KOPT-K1 (cell line): ENCODE data around the gene MIDN.

Source experiments
- H3K27ac ChIP-seq: fragments of 200-600 bp; sonication (generic); 2 replicates; pipeline ENCODE4 v1.5.1; 2016; ENCODE audit warnings: antibody characterized with exemption, mild to moderate bottlenecking, low read depth, low read length; ENCODE audit not compliant: poor library complexity, severe bottlenecking
- H3K36me3 ChIP-seq: fragments of 200-600 bp; sonication (generic); 2 replicates; pipeline ENCODE4 v1.5.1; 2017; ENCODE audit warnings: antibody characterized with exemption, mild to moderate bottlenecking, low read length, moderate library complexity; ENCODE audit not compliant: insufficient read depth
- H3K9me3 ChIP-seq: fragments of 200-600 bp; sonication (generic); 2 replicates; pipeline ENCODE4 v1.5.1; 2017; ENCODE audit warnings: antibody characterized with exemption, low read length, mild to moderate bottlenecking; ENCODE audit not compliant: insufficient read depth, poor library complexity, severe bottlenecking

MIDN gene

DNA sequence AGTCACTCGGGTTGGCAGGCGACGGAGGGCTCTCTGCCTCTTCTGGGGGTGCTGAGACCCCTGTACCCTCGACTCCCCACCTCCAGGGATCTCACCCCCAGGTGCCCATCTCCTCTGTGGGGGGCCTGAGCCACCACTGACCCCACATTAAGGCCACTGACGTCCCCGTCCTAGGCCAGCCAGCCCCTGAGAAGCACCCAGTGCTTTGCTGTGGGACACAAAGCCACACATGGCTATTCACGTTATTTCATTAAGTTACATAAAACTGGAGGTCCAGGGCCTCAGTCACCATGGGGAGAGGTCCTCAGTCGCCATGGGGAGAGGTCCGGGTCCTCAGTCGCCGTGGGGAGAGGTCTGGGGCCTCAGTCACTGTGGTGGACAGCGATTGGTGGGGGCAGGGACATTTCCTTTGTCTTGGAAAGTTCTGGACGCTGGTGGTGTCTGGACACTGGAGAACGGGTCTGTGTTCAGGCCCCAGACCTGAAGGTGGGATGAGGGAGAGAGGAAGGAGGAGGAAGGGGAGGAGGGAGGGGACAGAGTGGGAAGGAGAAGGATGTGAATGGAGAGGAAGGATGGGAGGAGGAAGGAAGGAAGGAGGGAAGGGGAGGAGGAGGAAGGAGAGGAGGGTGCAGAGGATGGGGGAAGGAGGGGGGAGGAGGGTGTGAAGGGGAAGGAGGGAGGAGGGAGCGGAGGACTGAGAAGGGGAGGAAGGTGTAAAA lies 33.3 kb downstream of the MIDN start:
- H3K36me3 ChIP-seq = peaks cover 36% of the 10 kb centered on the region
- H3K9me3 ChIP-seq = no peaks in the 10 kb centered on the region
- H3K27ac ChIP-seq = no peak overlapping the region

DNA sequence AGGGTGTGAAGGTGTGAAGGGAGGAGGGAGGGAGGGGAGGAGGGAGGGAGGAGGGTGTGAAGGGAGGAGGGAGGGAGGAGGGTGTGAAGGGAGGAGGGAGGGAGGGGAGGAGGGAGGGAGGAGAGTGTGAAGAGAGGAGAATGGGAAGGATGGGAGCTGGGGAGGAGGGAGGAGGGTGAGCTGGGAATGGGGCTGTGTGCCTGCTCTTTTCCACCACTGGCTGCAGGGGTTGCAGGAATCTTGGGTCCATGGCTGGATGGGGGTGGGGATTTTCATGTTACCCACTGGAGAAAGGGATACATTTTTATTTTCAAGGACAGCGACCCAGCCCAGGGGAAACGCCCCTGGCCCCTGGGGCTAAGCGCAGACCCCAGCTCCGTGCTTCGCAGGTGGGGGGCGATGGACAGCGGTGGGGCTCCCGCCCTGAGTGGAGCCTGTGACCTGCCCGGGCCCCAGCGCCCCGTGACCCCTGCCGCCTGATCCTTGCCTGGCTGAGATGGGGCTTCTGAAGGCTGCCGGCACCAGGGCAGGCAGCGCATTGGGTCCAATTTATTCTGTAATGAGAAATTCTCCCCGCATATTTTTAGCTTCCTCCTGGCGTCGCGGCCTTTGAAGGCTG lies 34.3 kb downstream of the MIDN start:
- Histone ChIP-seq H3K27ac (no peak overlapping the region), H3K9me3 (no peaks in the 10 kb centered on the region), H3K36me3 (peaks cover 27% of the 10 kb centered on the region)

DNA sequence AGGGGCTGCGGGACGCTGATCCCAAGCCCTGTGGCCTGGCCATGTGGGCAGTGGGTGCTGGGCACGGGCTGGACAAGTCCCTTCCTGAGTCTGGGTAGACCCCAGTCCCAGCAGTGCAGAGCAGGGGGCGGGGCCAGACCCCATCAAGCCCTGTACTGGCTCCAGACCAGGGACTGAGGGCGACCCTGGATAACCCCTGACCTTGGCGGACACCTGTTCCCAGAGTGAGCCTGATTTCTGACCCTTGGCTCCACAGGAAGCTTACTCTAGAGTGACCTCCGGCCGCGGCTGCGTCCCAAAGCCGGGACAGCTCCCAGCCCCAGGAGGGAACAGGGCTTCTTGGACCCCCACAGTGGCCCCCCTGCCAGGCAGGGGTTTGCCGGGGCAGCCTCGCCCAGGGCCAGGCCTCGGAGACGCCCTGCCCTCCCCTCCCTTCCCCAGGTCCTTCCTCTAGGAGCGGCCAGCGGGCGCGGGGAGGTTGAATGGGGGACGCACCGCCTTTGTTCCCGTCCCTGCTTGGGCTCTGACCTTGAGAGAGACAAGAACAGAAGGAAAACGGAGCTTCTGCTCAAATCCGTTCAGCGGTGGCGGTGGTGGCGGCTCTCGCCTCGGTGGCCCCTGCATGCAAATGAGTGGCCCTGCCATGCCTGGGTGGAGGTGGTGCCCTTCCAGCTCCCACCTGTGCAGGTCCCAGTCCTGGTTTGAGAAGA lies 35.0 kb downstream of the MIDN start:
- no peak overlapping the region for H3K27ac ChIP-seq
- no peaks in the 10 kb centered on the region for H3K9me3 ChIP-seq
- peaks cover 20% of the 10 kb centered on the region for H3K36me3 ChIP-seq

DNA sequence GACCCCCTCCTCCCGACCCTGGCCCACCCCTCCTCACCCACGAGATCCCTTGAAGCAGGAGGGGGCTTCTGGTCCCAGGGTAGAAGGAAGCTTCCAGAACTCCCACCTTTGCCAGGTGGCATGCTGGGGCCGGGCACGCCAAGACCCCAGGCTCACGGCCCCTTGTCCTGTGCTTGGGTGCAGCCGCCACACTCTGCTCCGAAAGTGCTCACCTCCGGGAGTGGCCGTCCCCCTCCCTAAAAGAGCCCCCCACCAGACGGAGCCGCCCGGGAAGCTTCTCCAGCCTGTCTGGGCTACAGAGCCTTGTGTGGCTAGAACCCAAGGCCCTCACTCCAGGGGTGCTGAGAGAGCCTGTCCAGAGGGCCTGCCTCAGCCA lies 35.5 kb downstream of the MIDN start:
- Histone ChIP-seq H3K36me3 (peaks cover 15% of the 10 kb centered on the region), H3K27ac (no peak overlapping the region), H3K9me3 (no peaks in the 10 kb centered on the region)

DNA sequence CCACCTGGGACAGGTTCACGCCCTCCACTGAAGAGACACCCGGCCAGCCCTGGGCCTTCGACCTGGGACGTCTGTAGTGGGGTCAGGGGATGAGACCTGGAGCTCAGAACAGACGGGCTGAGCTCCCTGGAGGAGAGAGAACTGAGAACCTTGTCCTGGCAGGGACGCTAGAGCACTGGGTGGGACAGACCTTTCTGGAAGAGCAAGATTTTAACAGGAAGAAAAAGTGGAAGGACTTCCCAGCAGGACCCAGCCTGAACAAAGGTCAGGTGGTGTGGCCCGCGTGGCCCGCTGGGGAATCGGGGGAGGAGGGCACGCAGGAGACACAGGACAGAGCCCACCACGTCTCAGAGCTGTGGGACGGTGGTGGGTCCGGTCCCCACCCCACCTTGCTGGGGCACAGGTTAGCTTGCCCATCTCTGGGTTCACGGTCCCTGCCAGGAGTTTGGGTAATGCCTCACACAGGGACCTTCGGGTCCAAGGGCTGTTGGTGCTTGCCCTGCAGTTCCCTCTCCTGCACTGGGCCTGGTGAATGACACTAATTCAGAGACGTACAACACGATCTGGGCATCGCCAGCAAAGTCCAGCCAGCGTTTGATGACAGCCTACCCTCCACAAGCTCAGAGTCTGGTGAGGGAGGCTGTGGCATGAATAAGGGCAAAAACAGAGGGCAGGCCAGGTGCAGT lies 36.1 kb downstream of the MIDN start:
- Histone ChIP-seq H3K27ac (no peak overlapping the region), H3K36me3 (peaks cover 10% of the 10 kb centered on the region), H3K9me3 (no peaks in the 10 kb centered on the region)

DNA sequence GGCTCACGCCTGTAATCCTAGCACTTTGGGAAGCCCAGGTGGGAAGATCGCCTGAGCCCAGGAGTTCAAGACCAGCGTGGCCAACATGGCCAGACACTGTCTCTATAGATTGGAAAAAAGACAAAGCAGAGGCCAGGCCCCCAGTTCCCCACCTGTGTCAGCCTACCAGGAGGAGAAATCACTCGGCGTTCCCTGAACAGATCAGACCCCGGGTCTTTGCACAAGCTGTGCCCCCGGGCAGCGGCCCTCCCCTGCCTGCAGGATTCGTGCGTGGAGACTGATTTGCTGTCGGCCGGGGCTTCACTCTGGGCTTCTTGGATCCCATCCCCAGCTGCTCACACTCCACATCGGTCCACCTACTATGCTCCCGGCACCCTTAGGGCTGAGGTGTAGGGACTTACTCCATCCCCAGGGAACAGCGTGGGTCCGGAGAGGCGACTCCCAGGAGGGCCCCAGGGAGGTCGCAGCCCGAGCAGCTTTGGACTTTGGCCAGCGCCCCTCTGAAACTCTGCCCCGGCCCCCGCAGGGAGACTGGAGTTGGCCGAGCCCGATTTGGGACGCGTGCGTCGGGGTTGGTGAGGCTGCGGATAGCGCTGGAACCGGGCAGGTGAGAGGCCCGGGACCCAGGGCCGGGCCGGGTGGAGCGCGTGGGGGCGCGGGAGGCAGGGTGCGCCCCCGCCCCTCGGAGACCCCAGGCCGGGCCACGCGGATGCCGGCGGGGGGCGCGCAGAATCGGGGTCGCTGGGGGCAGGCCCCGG lies 36.8 kb downstream of the MIDN start:
- no peak overlapping the region for H3K27ac ChIP-seq
- no peaks in the 10 kb centered on the region for H3K9me3 ChIP-seq
- 0 out of 2 replicates have a peak, but pooled peaks cover 4% of the 10 kb centered on the region for H3K36me3 ChIP-seq

DNA sequence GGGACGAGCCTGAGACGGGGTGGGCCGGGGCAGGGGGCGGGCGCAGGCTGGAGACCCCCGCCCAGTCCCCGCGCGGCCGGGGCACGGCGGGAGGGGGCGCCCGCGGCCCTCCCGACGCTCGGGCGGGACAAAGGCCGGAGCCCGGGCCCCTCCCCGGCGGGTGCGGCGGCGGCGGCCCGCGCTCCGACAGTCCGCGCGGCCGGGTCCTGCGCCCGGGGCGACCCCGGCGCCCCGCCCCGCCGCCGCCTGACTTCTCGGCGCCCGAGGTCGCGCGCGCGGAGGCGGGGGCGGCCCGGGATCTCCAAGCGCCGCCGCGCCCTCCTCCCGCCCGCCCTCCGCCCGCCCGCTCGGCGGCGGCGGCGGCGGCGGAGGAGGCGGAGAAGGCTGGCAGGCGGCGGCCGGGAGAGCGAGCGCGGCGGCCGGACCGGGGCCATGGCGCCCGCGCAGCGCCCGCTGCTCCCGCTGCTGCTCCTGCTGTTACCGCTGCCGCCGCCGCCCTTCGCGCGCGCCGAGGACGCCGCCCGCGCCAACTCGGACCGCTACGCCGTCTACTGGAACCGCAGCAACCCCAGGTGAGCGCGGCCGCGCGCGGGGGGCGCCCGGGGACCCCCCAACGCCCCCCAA lies 37.5 kb downstream of the MIDN start, which contains the start of gene EFNA2:
EFNA2 (plus strand) TSS at position 137 of the 624 bp plus-strand sequence; CDS start at position 433, 296 bp downstream.
- no peak within 1 kb of the TSS for H3K27ac ChIP-seq
- no peaks in the 10 kb centered on the region for H3K9me3 ChIP-seq
- H3K36me3 ChIP-seq = no peaks in the 10 kb centered on the region

DNA sequence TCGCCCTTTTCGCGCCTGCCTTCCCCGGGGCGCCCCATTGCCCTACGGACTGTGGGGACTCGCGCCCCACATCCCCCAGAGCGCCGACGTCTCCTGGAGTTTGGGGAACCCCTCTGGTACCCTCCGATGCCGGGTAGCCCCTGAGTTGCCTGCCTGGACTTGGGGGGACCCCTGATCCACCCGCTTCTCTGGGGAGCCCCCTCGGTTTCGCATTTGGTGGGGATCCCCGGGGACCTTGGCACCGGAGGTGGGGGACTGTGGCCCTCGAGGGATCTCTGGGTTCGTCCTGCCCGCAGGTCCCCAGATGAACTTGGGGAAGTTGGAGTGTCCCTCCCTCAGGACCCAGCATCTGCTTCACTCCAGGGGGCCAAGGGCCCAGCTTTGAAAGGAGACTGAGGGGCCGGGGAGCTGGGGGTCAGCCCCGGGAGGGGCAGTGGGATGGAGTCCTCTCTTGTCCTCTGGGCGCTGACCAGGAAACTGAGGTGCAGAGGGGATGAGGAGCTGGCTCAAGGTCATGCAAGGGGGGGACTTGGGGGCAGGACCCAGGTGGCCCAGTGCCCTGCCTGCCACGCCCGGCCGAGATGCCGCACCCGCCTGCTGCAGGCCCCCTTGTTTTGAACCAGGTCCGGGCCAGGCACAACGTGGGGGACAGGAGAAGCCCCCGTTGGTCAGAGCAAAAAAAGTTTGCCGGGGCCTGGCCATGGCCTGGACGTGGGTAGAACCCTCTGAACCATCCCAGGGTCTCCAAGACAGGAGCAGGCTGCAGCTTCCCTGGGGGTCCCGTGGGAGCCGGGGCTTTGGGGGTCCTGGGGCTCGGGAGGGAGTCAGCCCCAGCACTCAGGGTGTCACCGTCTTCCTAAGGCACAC lies 38.3 kb downstream of the MIDN start:
- H3K27ac ChIP-seq = no peak overlapping the region
- H3K9me3 ChIP-seq = no peaks in the 10 kb centered on the region
- no peaks in the 10 kb centered on the region for H3K36me3 ChIP-seq

DNA sequence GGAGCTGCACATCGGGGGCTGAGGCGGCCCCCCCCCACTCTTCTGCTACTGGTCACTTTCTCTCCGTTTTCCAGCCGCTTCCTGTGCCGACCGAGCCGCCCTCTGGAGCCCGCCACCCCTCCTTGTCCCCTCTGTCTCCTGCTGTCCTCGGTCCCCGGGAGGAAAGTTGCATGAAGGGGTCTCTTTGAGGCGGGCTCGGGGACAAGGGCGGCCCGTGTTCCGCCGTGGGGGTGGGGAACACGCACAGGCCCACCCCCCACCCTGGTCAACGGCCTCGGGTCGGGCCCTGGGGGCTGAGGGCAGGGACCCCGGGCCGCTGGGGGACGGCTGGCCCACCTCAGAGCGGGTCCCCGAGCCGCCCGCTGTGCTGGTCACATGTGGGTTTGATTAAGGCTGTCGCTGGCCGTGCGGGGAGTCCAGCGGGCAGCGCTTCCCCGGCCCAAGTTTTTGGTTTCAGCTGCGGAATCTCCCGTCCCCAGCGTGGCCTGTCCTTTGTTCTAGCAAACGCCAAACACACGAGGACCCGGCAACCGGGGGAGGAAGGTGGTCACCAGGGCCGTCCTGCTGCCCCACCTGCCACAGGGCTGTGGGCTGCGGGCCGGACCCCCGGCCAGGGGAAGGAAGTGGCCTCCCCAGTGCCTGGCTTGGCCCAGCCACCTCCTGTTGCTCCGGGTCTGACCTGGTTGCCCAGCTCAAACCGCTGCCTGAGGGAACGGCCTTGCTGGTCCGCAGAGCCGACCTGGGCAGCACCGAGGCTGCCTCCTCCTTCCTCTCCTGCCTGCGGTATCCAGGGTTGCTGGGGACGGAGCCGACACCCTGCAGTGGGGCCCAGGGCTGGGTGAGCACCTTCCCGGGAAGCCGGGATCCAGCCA lies 39.2 kb downstream of the MIDN start:
- Histone ChIP-seq H3K27ac (no peak overlapping the region), H3K36me3 (no peaks in the 10 kb centered on the region), H3K9me3 (no peaks in the 10 kb centered on the region)

DNA sequence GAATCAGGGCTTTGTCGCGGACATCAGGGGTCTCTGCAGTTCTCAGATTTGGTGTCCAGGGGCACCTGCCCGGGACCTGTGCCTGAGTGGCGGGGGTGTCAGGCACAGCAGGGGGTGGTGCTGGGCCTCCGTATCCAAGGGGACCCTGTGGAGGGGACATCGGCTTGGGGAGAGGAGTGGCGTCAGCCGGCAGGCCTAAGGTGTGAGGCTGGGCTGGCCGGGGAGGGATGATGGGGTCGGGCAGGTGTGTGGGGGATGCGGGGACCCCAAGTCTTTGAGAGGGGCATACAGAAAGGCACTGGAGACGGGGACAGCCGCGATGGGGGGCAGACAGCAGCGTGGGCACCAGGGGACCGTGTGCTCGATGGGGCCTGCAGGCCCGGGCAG lies 39.8 kb downstream of the MIDN start:
- Histone ChIP-seq H3K9me3 (no peaks in the 10 kb centered on the region), H3K27ac (no peak overlapping the region), H3K36me3 (no peaks in the 10 kb centered on the region)

DNA sequence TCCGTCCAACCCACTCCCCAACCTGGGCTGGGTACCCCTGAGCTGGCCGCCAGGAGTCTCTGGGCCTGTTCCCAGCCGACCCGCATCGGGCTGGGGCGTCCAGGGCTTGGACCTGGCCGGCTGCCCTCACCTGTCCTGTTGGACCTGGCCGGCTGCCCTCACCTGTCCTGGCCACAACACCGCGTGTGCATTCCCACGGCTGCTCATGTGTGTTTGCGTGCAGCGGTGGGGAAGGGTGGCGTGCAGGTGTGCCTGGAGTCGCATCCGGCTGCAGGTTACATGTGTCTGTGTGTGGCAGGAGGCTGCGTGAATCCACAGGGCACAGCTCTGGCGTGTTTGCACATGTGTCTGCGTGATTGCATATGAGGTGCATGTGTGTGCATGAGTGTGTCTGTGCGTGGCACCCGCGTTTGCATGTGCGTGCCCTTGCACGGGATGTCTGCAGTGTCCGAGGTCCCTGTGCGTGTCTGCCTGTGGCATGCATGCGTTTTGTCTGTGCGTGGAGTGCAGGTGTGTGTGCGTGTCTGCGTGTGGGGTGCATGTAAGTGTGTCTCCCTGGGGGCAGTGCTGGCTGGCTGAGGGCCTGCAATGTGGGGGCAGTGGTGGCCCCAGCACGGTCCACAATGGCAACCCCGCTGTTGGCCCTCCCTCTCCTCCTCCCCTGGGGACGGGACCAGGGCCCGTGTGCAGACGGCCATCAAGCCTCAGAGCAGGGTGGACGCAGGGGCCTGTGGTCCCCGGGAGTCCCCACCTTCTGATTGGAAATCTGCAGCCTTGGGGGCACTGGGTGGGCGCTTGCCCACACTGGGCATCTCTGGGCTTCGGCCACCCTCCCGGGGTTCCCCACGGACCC lies 40.7 kb downstream of the MIDN start:
- H3K27ac ChIP-seq = no peak overlapping the region
- no peaks in the 10 kb centered on the region for H3K36me3 ChIP-seq
- H3K9me3 ChIP-seq = no peaks in the 10 kb centered on the region

DNA sequence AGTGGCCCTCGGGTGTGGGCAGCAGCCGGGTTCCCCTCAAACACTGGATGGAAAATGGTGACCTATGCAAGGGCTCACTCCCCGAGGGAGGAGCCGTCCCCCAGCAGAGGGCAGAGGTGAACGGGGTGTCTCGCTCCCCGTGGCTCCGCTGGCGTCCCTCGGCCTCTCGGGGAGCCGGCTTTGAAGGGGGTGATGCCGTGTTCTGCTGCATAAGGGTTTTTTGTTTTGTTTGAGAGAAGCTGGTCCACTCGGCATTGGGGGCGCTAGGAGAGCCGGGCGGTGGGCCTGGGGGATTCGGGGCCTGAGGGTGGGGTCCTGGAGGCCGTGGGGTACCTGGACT lies 41.3 kb downstream of the MIDN start:
- Histone ChIP-seq H3K9me3 (no peaks in the 10 kb centered on the region), H3K36me3 (no peaks in the 10 kb centered on the region), H3K27ac (no peak overlapping the region)
